Cortex of kidney (tissue), 1 donor: Measurements from ENCODE around the gene YBX1.

Source experiments
- DNase-seq: peaks from one replicate; lab custom pipeline; 2025; lab: John Stamatoyannopoulos, UW

Gene YBX1

GRCh38 chr1:42735056-42735455 is 52.8 kb downstream of the YBX1 start:
- no peak for DNase-seq

- DNase-seq = no peak
These were observed 53.4 kb downstream of the YBX1 start for GRCh38 chr1:42735477-42736105.

GRCh38 chr1:42736152-42736551 is 53.9 kb downstream of the YBX1 start:
- no peak for DNase-seq

GRCh38 chr1:42736571-42737200 is 54.5 kb downstream of the YBX1 start:
- DNase-seq = no peak

- DNase-seq = no peak
These were observed 55.0 kb downstream of the YBX1 start for GRCh38 chr1:42737257-42737656.

GRCh38 chr1:42737986-42738677 is 55.9 kb downstream of the YBX1 start:
- DNase-seq = no peak

GRCh38 chr1:42738678-42739226 is 56.5 kb downstream of the YBX1 start:
- DNase-seq = no peak

- DNase-seq = no peak
These were observed 57.8 kb downstream of the YBX1 start, which contains the start of gene CLDN19 for GRCh38 chr1:42739753-42740700. TSS of gene CLDN19 (minus strand) at chr1:42740236. CDS start at chr1:42740063, 173 bp downstream.

- DNase-seq = no peak
These were observed 58.8 kb downstream of the YBX1 start for GRCh38 chr1:42740851-42741580.

- DNase-seq = no peak
These were observed 59.5 kb downstream of the YBX1 start for GRCh38 chr1:42741706-42742105.

GRCh38 chr1:42742141-42742540 is 59.9 kb downstream of the YBX1 start:
- DNase-seq = no peak

- no peak for DNase-seq
These were observed 60.5 kb downstream of the YBX1 start for GRCh38 chr1:42742617-42743316.

GRCh38 chr1:42743317-42744147 is 61.3 kb downstream of the YBX1 start:
- DNase-seq = no peak

GRCh38 chr1:42744148-42744413 is 61.9 kb downstream of the YBX1 start:
- DNase-seq = no peak

- no peak for DNase-seq
These were observed 63.6 kb downstream of the YBX1 start for GRCh38 chr1:42745851-42746250.

- no peak for DNase-seq
These were observed 64.4 kb downstream of the YBX1 start for GRCh38 chr1:42746436-42747105.

GRCh38 chr1:42747125-42747524 is 64.9 kb downstream of the YBX1 start:
- no peak for DNase-seq

- no peak for DNase-seq
These were observed 65.8 kb downstream of the YBX1 start for GRCh38 chr1:42748021-42748420.
